Measurements from ENCODE around the gene COL5A1.

Gene COL5A1

GRCh38 chr9:134607971-134608370 lies 33.6 kb upstream of the COL5A1 start:
- no peak for DNase-seq (ENCODE audit: low spot score)

GRCh38 chr9:134611046-134611445 lies 30.6 kb upstream of the COL5A1 start:
- no peak for DNase-seq (ENCODE audit: low spot score)

- DNase-seq (ENCODE audit: low spot score) = no peak
Measured at GRCh38 chr9:134612309-134612708, 29.3 kb upstream of the COL5A1 start.

GRCh38 chr9:134612715-134613114 lies 28.9 kb upstream of the COL5A1 start:
- no peak for DNase-seq (ENCODE audit: low spot score)

DNA sequence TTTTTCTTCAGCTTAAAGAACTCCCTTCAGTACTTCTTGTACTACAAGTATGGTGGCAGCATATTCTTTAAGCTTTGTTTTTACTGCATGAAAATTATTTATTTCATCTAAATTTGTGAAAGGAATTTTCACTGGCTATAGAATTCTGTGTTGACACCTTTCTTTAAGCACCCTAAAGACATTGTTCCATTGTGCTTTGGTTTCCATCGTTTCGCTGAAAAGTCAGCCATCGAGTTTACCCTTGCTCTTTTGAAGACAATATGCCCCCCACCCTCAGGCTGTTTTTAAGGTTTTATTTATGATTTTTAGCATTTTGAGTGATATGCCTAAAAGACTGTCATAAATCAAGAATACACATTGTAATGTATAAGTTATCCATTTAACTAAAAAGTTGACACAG lies 27.3 kb upstream of the COL5A1 start:
- no peak for DNase-seq (ENCODE audit: low spot score)

- no peak for DNase-seq (ENCODE audit: low spot score)
Measured at GRCh38 chr9:134616341-134616740, 25.3 kb upstream of the COL5A1 start.

DNA sequence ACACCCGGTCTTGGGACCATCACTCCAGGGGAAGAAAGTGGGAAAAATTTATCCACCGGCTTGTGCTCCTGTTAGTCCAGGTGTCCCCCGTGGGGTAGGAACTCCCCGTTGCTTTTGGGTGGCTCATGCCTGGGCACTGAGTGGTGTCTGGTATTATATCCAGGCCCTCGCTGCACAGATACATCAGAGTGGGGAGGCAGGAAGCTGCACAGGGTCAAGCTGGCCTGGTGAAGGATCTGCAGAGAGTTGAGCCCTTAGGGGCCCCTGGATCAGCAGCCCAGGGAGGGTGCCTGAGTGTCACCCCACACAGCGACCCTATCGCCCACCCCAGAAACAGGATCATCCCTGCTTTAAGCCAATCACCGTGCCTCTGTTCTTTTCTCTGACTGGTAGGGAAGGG lies 24.4 kb upstream of the COL5A1 start:
- no peak for DNase-seq (ENCODE audit: low spot score)

- no peak for DNase-seq (ENCODE audit: low spot score)
Measured at GRCh38 chr9:134617836-134618162, 23.8 kb upstream of the COL5A1 start.

GRCh38 chr9:134618163-134618832 lies 23.3 kb upstream of the COL5A1 start:
- DNase-seq (ENCODE audit: low spot score) = no peak

- no peak for DNase-seq (ENCODE audit: low spot score)
Measured at GRCh38 chr9:134618833-134619447, 22.7 kb upstream of the COL5A1 start.

DNA sequence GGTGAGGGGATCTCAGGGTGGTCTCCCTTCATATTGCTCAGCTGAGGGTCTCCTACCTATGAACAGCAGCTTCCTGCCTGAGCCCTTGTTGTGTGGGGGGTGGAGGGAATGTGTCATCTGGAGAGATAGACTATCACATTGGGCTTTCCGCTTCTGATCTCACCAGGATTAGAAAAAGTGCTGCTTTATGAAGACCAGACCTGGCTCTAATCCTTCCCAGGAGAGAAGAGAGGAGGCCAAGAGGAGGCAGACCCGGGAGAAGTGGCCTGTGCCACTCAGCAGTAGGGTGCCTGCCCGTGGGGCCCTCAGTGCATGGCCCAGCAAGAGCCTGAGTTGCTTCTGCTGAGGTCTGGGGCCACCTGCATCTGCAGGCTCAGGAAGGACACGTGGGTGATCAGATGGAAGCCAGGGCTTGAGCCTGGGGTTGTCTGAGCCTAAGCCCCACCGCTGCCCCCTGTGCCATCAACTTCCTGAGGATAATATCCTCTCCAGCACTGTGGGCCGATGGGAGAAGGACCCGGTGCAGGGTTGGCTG lies 22.1 kb upstream of the COL5A1 start:
- DNase-seq (ENCODE audit: low spot score) = no peak

DNA sequence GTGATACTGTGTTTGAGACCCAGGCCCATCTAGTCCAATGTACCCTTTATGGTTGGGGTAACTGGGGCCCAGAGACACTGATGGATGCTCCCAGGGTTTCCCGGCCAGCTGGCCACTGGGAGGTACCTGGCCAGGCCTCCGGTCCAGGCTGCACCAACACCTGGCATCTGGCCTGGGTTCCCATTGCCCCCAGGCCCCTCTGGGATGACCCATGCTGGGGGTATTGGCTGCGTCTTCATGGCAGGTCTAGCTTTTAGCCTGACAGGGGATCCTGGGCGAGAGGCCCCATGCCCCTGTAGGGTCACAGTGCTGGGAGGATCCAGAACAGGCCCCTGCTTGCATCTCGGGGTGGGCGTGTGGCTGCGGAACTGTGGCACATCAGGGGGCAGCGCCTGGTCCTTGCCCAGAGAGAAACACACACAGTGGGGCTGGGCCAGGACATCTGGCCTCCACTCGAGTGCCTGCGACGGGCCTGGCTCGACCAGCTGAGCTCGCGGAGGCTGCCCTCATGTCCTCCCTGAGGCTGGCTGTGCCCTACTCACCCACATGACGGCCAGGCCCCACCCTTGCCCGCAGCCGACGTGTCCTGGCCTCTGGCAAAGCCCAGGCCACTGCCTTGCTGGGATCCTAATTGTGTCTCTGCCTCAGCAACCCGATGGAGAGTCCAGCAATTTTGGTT lies 21.5 kb upstream of the COL5A1 start:
- DNase-seq (ENCODE audit: low spot score) = no peak

DNA sequence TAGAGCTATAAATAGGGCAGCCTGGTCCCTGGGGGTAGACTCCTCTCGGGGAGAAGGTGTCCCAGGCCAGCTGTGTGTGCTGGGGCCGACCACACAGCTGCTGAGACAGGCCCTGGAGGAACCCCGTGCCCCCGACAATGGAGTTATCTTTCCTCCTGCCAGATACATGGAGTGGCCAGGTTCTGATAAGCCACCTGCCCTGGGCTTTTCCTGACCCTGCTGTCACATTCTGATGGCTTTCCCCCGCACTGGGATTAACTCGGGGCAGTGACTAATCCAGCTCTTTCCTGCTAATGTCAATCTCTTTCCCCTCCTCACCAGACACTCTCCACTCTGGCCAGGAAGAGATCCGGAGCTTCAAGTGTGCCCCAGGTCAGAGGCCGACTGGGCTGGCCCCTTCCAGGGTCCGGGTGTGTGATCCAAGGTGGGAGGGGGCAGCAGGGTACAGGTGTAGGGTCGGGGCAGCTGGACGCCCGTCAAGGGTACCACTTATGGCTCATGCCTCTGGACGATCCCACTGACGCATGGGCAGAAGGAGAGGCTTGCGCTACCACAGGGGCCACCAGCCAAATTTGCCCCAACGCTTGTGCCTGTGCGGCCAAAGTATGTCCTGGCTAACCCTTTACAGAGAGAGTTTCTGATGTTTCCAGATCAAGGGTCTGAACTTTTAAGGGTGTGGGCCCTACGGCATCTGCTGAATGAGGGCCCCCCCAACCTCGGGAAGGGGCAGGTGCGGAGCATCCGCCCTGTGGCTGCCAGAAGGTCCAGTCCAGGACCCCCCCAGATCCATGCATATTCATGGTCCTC lies 20.6 kb upstream of the COL5A1 start:
- DNase-seq (ENCODE audit: low spot score) = no peak

DNA sequence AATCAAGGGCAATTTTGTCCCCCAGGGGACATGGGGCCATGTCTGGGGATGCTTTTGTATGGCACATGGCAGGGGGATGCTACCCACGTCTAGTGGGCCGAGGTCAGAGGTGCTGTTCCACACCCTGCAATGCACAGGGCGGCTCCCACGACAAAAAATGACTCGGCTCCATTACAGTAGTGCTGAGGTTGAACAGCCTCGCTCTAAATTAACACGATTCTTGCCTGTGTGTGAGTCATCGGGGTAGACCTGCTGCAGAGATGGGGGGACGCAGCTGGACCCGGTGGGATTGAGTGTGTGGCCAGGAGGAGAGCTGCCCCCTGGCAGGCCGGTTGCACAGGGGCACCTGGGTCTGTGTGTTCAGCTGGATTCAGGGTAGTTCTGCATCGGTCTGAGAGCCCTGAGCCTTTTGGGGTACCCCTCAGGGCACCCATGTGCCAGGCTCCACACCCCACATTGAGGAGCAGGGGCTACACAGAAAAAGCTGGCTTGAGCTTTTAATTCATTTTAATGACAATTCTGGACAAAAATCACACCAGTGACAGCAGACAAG lies 20.0 kb upstream of the COL5A1 start:
- no peak for DNase-seq (ENCODE audit: low spot score)

DNA sequence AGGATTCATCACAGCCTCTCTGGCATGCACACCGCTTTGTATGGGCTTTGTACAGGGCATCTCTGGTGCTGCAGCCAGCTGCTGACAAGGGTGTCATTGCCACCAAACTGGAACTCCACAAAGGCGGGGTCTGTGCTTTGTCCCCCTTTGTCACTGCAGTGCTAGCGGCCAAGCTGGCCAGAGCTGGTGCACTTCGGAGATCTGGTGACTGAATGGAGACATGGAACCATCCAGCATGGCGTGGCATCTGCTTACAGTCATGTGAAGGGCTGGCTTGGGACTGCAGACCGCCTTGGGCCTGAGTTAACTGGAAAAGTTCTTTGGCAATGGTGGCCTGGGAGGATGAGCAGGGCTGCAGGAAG lies 18.7 kb upstream of the COL5A1 start:
- DNase-seq (ENCODE audit: low spot score) = no peak

GRCh38 chr9:134623258-134624066 lies 18.1 kb upstream of the COL5A1 start:
- no peak for DNase-seq (ENCODE audit: low spot score)

DNA sequence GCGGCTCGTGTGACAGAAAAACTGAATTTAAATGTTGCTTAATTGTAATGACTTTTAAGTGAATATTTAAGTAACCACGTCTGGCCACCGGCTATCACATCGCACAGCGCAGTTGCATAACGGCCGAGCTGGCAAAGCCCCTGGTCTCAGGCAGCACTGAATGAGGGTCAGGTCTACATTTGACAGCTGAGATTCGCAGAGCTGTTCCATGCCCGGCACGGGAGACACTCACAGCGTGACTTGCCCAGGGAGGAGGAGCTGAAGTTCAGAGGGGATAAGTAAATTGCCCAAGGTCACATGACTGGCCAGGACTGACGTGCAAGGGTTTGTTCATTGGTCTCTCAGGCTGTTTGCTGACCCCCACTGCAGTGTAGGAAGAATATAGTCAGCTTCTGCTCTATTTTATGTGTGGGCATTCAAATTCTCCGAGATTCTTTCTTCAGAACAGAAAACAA lies 17.4 kb upstream of the COL5A1 start:
- no peak for DNase-seq (ENCODE audit: low spot score)

- peak; percentile 20 for DNase-seq (ENCODE audit: low spot score)
Measured at GRCh38 chr9:134624621-134625181, 16.9 kb upstream of the COL5A1 start.

GRCh38 chr9:134625361-134626068 lies 16.1 kb upstream of the COL5A1 start:
- DNase-seq (ENCODE audit: low spot score) = no peak

GRCh38 chr9:134626069-134626423 lies 15.6 kb upstream of the COL5A1 start:
- DNase-seq (ENCODE audit: low spot score) = no peak
